Measurements from ENCODE around the gene LPO.

The LPO gene

GRCh38 chr17:58238147-58238634, at the start of gene LPO:
TSS of gene LPO (plus strand) at chr17:58238584. CDS start at chr17:58242980, 4,396 bp downstream.
- no peak for DNase-seq

GRCh38 chr17:58189436-58190146, 48.8 kb upstream of the LPO start:
- no peak for DNase-seq

GRCh38 chr17:58191241-58191896, 47.0 kb upstream of the LPO start:
- DNase-seq = no peak

GRCh38 chr17:58192612-58193011, 45.8 kb upstream of the LPO start, which contains the start of gene EPX:
TSS of gene EPX (plus strand) at chr17:58192726. CDS start at chr17:58192847, 121 bp downstream.
- no peak for DNase-seq

- no peak for DNase-seq
These were observed 44.6 kb upstream of the LPO start for GRCh38 chr17:58193641-58194255.

GRCh38 chr17:58195518-58196123, 42.8 kb upstream of the LPO start:
- DNase-seq = no peak

GRCh38 chr17:58196610-58197009, 41.8 kb upstream of the LPO start:
- no peak for DNase-seq

GRCh38 chr17:58200024-58200633, 38.3 kb upstream of the LPO start:
- peak; percentile 79 for DNase-seq

- no peak for DNase-seq
These were observed 35.5 kb upstream of the LPO start for GRCh38 chr17:58202859-58203258.

GRCh38 chr17:58204796-58205195, 33.6 kb upstream of the LPO start:
- no peak for DNase-seq

GRCh38 chr17:58205936-58206335, 32.4 kb upstream of the LPO start:
- DNase-seq = no peak

- no peak for DNase-seq
These were observed 30.9 kb upstream of the LPO start for GRCh38 chr17:58207451-58207850.

GRCh38 chr17:58208344-58208743, 30.0 kb upstream of the LPO start:
- no peak for DNase-seq

- no peak for DNase-seq
These were observed 27.5 kb upstream of the LPO start for GRCh38 chr17:58210922-58211321.

- no peak for DNase-seq
These were observed 22.7 kb upstream of the LPO start for GRCh38 chr17:58215685-58216084.

GRCh38 chr17:58217766-58218165, 20.6 kb upstream of the LPO start:
- no peak for DNase-seq

- peak; percentile 97 for DNase-seq
These were observed 19.2 kb upstream of the LPO start, which contains the start of gene MKS1 for GRCh38 chr17:58219007-58219788. TSS of gene MKS1 (minus strand) at chr17:58219255. CDS start at chr17:58219230, 25 bp downstream.

- no peak for DNase-seq
These were observed 18.6 kb upstream of the LPO start for GRCh38 chr17:58219789-58220183.

GRCh38 chr17:58224315-58224714, 14.1 kb upstream of the LPO start:
- DNase-seq = no peak

- DNase-seq = no peak
These were observed 10.7 kb upstream of the LPO start for GRCh38 chr17:58227733-58228132.

GRCh38 chr17:58228679-58229078, 9.7 kb upstream of the LPO start:
- DNase-seq = no peak

- no peak for DNase-seq
These were observed 9.0 kb upstream of the LPO start for GRCh38 chr17:58229384-58229783.
